Right lobe of liver (tissue), 4 donors: ENCODE results near the gene DNAJC15.

Experiments
- POLR2A ChIP-seq: fragments of 450-650 bp; IDR thresholded peaks from one replicate; pipeline ENCODE4 v1.6.1; 2017; ENCODE audit warnings: antibody characterized with exemption, mild to moderate bottlenecking
- TF ChIP-seq, protein P1 (sequence below), 4 donors: fragments of 200-600 bp in 3 of 4; fragments of 450-650 bp in 1 of 4; IDR thresholded peaks; one replicate each; pipeline versions ENCODE4 v1.5.1 to v1.8.0; 2016 to 2022; ENCODE audit warnings: antibody characterized with exemption in 4 of 4, mild to moderate bottlenecking in 2 of 4
- donor health status: DM: no; HTN: no; CAD: no.
- donor health status: DM: no; HTN: no; CAD: no.
- donor health status: DM: no; HTN: yes; CAD: no.

GRCh38 chr13:42984691-42985090, 38.7 kb upstream of the DNAJC15 start:
- TF ChIP-seq, protein P1, sequence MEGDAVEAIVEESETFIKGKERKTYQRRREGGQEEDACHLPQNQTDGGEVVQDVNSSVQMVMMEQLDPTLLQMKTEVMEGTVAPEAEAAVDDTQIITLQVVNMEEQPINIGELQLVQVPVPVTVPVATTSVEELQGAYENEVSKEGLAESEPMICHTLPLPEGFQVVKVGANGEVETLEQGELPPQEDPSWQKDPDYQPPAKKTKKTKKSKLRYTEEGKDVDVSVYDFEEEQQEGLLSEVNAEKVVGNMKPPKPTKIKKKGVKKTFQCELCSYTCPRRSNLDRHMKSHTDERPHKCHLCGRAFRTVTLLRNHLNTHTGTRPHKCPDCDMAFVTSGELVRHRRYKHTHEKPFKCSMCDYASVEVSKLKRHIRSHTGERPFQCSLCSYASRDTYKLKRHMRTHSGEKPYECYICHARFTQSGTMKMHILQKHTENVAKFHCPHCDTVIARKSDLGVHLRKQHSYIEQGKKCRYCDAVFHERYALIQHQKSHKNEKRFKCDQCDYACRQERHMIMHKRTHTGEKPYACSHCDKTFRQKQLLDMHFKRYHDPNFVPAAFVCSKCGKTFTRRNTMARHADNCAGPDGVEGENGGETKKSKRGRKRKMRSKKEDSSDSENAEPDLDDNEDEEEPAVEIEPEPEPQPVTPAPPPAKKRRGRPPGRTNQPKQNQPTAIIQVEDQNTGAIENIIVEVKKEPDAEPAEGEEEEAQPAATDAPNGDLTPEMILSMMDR (IDR thresholded peaks at IDR 0.05), result no peak
- no peak for TF ChIP-seq POLR2A
